Omental fat pad (tissue), 4 donors: Measurements from ENCODE around the gene SCN2B. TPM values are rescaled to one million over a fixed set of nuclear protein-coding genes. Genes with fewer than 3 reads are reported as not detected.

Experiments
- ATAC-seq: fragments of 150-250 bp; one replicate; pipeline ENCODE4 v1.9.1; 2016; ENCODE audit warnings: mild to moderate bottlenecking, moderate library complexity; ENCODE audit not compliant: low FRiP score
- DNase-seq: peaks from one replicate; pipeline ENCODE4 v3.0.0-alpha.2; 2019; ENCODE audit warnings: low spot score
- CTCF ChIP-seq, 3 donors: fragments of 450-650 bp; IDR thresholded peaks; one replicate each; pipeline ENCODE4 v1.5.1; 2016 to 2017; ENCODE audit warnings: antibody characterized with exemption in 3 of 3, mild to moderate bottlenecking in 3 of 3, moderate library complexity in 2 of 3
- total RNA-seq, 4 donors: library from RNA; depleted of rRNA; stranded (reverse); fragments of >200 nt; gene quantifications; one replicate each; pipeline ENCODE4 v1.1.0, GENCODE V29; 2016

Gene SCN2B
- total RNA-seq: under 1 TPM in 2 of 4 donors, not detected in 2; 0.28 to 0.47 TPM

DNA sequence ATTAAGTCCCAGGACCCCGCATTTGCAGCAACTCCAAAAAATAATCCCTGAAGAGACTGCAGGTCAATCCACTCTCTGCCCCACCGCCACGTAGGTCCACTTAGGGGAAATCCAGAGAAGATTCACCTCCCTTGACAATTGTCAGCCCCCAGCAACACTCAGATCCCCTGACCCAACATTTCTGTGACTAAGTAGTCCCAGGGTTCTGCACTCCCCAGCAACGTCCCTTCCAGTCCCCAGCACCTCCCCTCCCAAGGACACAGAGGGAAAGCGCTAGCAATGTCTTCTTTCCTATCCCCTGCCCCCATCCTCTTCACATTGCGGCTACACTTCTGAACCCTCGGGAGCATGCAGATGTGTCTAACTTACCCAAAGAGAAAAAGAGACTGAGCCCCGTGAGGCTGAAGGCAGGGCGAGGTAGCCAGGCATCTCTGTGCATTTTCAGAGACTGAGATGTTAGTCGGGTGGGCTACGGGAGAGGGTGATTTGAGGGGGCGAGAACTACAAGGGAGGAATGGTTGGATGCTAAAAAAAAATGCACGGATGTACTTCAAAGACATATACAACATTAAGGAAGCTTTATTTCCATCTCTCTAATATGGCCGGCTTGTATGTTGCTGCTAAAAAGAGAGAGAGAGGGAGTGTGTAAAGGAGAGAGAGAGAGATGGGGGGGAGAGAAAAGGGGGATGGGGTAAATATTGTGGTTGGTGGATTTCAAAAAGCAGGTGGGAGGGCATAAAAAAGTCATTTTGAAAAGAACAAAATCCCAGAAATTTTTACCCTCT is at the start of gene SCN2B:
TSS of gene SCN2B (minus strand) at position 647 of the 785 bp plus-strand sequence. CDS start at position 439, 208 bp downstream.
- DNase-seq (no peak), ATAC-seq (no peak)
- TF ChIP-seq CTCF (IDR thresholded peaks at IDR 0.05): no peak

DNA sequence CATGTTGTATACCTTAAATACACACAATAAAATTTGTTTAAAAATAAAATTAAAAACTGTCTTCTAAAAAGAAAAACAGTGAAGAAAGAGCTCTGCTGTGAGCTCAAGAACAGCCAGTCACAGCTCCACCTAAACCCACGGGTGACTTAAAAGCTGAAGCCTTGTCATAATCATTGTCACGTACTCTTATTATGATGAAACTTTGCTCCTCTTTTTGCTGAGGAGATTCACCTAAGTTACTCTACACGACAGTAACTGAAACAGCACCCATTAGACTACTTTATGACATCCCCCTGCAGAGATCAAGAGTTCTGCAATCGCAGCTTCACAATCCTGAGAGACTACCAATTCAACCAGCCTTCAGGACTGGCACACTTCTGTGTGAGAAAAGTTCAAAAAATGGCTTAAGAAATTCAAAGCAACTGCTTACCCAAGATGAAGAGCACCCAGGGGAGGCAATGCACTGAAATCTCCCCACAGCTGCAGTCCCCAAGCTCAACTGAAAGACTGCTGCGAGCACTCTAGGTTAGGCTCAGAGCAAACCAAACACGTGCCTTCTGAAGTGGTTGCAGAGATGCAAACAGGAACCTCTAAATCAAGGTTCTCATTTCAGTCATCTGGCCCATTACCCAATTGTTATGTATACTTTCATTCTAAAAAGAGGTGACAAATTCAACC is 48.2 kb upstream of the SCN2B start, which contains the start of gene JAML:
TSS of gene JAML (minus strand) at position 501 of the 678 bp plus-strand sequence. CDS start 10,145 bp downstream, outside the sequence.
- no peak for TF ChIP-seq CTCF (IDR thresholded peaks at IDR 0.05)
- no peak for ATAC-seq
- no peak for DNase-seq

- ATAC-seq (no peak), DNase-seq (no peak)
- no peak for TF ChIP-seq CTCF (IDR thresholded peaks at IDR 0.05)
These were observed 47.6 kb upstream of the SCN2B start for GRCh38 chr11:118223992-118224391.

GRCh38 chr11:118223570-118223969 is 47.1 kb upstream of the SCN2B start:
- no peak for DNase-seq
- TF ChIP-seq CTCF (IDR thresholded peaks at IDR 0.05): no peak
- ATAC-seq: no peak

GRCh38 chr11:118222437-118222836 is 46.0 kb upstream of the SCN2B start:
- TF ChIP-seq CTCF (IDR thresholded peaks at IDR 0.05): no peak
- DNase-seq: no peak
- no peak for ATAC-seq

DNA sequence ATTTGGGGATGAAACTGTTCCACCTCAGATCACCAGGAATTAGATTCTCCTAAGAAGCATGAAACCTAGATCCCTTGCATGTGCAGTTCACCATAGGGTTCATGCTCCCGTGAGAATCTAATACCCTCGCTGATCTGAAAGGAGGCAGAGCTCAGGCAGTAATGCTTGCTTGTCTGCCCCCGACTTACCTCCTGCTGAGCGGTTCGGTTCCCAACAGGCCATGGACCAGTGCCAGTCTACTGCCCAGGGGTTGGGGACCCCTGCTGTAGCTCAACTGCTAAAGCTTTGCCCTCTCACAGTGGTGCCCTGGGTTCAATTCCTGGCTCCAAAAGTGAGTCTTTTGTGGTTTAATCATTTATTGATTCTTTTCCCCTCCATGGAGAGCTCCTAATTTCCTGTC is 45.0 kb upstream of the SCN2B start:
- TF ChIP-seq CTCF (IDR thresholded peaks at IDR 0.05): no peak
- ATAC-seq (no peak), DNase-seq (no peak)
